GM12873 (cell line): Measurements from ENCODE around the gene SUPT5H.

Experiments used
- TF ChIP-seq, protein P1 (sequence below): IDR thresholded peaks from 2 replicates; pipeline ENCODE4 v1.5.1; 2012; ENCODE audit warnings: low read depth, mild to moderate bottlenecking, moderate library complexity, low read length, control low read depth; ENCODE audit not compliant: insufficient read depth; ENCODE audit errors: missing control alignments

Gene SUPT5H

GRCh38 chr19:39423258-39424086 is 21.9 kb upstream of the SUPT5H start:
- TF ChIP-seq, protein P1, sequence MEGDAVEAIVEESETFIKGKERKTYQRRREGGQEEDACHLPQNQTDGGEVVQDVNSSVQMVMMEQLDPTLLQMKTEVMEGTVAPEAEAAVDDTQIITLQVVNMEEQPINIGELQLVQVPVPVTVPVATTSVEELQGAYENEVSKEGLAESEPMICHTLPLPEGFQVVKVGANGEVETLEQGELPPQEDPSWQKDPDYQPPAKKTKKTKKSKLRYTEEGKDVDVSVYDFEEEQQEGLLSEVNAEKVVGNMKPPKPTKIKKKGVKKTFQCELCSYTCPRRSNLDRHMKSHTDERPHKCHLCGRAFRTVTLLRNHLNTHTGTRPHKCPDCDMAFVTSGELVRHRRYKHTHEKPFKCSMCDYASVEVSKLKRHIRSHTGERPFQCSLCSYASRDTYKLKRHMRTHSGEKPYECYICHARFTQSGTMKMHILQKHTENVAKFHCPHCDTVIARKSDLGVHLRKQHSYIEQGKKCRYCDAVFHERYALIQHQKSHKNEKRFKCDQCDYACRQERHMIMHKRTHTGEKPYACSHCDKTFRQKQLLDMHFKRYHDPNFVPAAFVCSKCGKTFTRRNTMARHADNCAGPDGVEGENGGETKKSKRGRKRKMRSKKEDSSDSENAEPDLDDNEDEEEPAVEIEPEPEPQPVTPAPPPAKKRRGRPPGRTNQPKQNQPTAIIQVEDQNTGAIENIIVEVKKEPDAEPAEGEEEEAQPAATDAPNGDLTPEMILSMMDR: no peak

DNA sequence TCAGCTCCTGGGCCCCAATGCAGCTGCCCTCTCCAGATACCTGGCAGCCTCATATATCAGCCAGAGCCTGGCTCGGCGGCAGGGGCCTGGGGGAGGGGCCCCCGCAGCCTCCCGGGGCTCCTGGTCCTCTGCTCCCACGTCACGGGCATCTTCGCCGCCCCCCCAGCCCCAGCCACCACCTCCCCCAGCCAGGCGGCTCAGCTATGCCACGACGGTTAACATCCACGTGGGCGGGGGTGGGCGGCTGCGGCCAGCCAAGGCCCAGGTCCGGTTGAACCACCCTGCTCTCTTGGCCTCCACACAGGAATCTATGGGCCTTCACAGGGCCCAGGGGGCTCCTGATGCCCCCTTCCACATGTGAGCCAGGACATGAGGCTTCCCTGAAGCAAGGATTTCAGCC is 20.4 kb upstream of the SUPT5H start:
- TF ChIP-seq, protein P1: no peak

- TF ChIP-seq, protein P1: no peak
Observed at GRCh38 chr19:39425744-39426143, 19.6 kb upstream of the SUPT5H start.

DNA sequence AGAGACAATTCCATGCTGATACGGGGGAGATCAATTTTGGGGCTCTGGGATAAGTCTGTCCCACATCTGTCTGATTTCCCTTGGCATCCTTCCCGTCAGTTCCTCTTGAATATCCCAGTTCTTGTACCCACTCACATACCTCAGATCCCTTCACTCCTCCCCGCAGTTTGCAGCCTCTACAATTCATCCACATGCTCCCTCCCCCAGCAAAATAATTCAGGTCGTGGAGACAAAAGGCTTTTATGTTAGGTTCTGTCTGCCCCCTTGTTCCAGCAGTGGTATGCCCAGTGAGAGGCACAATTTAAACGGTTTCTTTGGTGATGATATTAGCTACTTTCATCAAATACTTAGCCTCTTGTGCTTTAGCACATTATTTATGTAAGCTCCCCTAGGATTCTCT is 19.2 kb upstream of the SUPT5H start:
- TF ChIP-seq, protein P1: no peak

- TF ChIP-seq, protein P1: no peak
Observed at GRCh38 chr19:39427707-39428106, 17.7 kb upstream of the SUPT5H start.

DNA sequence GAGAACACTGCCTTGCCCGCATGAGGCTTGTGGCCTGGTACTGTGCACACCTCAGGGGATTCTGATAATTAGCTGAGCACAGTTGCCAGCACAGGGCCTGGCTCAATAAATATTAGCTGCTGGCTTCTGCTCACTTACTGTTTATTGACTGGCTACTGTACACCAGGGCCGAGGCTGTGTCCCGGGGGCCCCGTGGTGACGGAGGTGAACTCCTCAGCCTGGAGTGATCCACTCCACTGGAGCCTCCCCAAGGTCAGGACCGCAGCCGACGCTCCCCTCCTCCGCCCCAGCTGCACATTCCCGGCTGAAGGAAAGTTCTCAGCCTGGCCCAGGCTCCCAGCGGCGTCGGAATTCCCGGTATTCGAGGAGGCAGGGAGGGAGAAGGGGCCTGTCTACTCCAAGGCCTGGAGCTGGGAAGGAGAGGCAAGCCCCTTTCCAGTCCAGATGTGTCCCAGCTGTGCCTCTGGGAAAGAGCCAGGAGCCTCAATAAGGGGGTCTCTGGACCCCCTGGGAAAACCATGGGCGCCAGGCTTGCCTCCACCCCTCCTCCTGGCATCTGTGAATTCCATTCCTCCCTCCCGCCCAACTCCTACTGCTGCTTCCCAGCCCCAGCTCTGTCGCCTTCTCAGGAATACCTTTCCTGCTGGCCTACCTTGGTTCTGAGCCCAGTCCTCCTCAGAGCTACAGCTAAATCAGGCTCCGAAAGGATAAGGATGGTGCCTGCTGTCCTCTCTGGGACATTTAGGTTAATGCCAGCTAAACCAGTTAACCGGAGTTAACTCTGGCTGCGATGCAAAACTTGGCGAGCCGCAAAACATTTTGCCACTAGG is 16.9 kb upstream of the SUPT5H start:
- TF ChIP-seq, protein P1: no peak
